Lower lobe of right lung (tissue), 2 donors: ENCODE results near the gene KIF3B. TPM values are rescaled to one million over a fixed set of nuclear protein-coding genes. Genes with fewer than 3 reads are reported as not detected.
"Not testable (repeated sequence)": the region's sequence is repeated elsewhere in the genome, so short reads cannot be mapped to it uniquely, and the experiment has no call there.

Experiments used
- ATAC-seq, 2 donors: fragments of 200-7000 bp; cut with Tn5 transposase; one replicate each; pipeline ENCODE4 v1.9.1; 2020 to 2022; ENCODE audit warnings: mild to moderate bottlenecking in 2 of 2, moderate library complexity in 2 of 2
- DNase-seq: peaks from one replicate; pipeline ENCODE4 v3.0.0-alpha.2; 2020
- H3K27ac ChIP-seq: fragments of 200-600 bp; one replicate; pipeline ENCODE4 v1.8.0; 2022
- H3K27me3 ChIP-seq: fragments of 200-600 bp; one replicate; pipeline ENCODE4 v1.8.0; 2022; ENCODE audit warnings: low read depth
- H3K36me3 ChIP-seq: fragments of 200-600 bp; one replicate; pipeline ENCODE4 v1.8.0; 2022; ENCODE audit warnings: mild to moderate bottlenecking
- H3K4me1 ChIP-seq: fragments of 200-600 bp; one replicate; pipeline ENCODE4 v1.8.0; 2022
- H3K4me3 ChIP-seq: fragments of 200-600 bp; one replicate; pipeline ENCODE4 v1.8.0; 2022; ENCODE audit warnings: mild to moderate bottlenecking
- H3K9me3 ChIP-seq: fragments of 200-600 bp; one replicate; pipeline ENCODE4 v1.8.0; 2022
- intact Hi-C: fragments of 100-400 bp; cut with DNase I; formaldehyde crosslinking; loops from one replicate; pipeline ENCODE4 v1.11.0; 2022
- total RNA-seq: library from RNA; stranded (reverse); fragmentation: NEBNext Ultra II Directional; extraction: Animal tissue kit (Norgen Biotek cat#: 25700); gene quantifications from one replicate; pipeline ENCODE4 v1.2.1, GENCODE V29; 2021
- TF ChIP-seq, protein P1 (sequence below): fragments of 200-600 bp; IDR thresholded peaks from one replicate; pipeline ENCODE4 v1.8.0; 2022; ENCODE audit warnings: antibody characterized with exemption, mild to moderate bottlenecking
- donor health status: DM: no; HTN: yes; CAD: no; lungs with severe emphysema.

The KIF3B gene
- total RNA-seq, 1 donor from 2014 or later, result 28.0 TPM

DNA sequence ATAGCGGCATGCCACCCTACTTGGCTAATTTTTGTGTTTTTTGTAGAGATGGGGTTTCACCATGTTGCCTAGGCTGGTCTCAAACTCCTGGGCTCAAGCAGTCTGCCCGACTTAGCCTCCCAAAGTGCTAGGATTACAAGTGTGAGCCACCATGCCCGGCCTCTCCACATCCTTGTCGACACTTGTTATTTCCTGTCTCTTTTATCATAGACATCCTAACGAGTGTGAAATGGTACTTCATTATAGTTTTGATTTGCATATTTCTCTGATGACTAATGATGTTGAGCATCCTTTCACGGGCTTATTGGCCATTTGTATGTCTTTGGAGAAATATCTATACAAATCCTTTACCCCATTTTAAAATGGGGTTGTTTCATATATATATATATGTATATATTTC, 41.6 kb downstream of the KIF3B start:
- DNase-seq, result no peak
- Histone ChIP-seq H3K36me3 (peaks cover 41% of the 10 kb centered on the region), H3K4me3 (no peak overlapping the region), H3K9me3 (no peaks in the 10 kb centered on the region), H3K4me1 (no peaks in the 10 kb centered on the region), H3K27me3 (no peaks in the 10 kb centered on the region), H3K27ac (no peak overlapping the region)
- ATAC-seq, result no peak
- intact Hi-C loops, result no loop called here
- TF ChIP-seq, protein P1, sequence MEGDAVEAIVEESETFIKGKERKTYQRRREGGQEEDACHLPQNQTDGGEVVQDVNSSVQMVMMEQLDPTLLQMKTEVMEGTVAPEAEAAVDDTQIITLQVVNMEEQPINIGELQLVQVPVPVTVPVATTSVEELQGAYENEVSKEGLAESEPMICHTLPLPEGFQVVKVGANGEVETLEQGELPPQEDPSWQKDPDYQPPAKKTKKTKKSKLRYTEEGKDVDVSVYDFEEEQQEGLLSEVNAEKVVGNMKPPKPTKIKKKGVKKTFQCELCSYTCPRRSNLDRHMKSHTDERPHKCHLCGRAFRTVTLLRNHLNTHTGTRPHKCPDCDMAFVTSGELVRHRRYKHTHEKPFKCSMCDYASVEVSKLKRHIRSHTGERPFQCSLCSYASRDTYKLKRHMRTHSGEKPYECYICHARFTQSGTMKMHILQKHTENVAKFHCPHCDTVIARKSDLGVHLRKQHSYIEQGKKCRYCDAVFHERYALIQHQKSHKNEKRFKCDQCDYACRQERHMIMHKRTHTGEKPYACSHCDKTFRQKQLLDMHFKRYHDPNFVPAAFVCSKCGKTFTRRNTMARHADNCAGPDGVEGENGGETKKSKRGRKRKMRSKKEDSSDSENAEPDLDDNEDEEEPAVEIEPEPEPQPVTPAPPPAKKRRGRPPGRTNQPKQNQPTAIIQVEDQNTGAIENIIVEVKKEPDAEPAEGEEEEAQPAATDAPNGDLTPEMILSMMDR, result no peak

DNA sequence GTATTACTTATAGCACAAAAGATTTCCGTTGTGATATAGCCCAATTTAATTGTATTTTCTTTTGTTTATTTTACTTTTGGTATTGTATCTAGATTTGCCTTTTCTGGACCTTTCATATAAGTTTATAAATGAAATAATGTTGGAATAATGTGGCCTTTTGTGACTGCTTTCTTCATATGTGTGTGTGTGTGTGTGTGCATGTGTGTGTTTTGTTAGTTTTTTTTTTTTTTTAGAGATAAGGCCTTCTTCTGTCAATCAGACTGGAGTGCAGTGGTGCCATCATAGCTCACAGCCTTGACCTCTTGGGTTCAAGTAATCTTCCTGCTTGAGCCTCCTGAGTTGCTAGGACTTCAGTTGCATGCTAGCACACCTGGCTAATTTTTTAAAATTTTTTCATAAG, 42.9 kb downstream of the KIF3B start:
- Histone ChIP-seq H3K4me1 (no peaks in the 10 kb centered on the region), H3K27ac (no peak overlapping the region), H3K9me3 (no peaks in the 10 kb centered on the region), H3K27me3 (no peaks in the 10 kb centered on the region), H3K36me3 (peaks cover 37% of the 10 kb centered on the region), H3K4me3 (no peak overlapping the region)
- intact Hi-C loops, result no loop called here
- TF ChIP-seq, protein P1, result no peak
- DNase-seq, result no peak
- ATAC-seq, result no peak

DNA sequence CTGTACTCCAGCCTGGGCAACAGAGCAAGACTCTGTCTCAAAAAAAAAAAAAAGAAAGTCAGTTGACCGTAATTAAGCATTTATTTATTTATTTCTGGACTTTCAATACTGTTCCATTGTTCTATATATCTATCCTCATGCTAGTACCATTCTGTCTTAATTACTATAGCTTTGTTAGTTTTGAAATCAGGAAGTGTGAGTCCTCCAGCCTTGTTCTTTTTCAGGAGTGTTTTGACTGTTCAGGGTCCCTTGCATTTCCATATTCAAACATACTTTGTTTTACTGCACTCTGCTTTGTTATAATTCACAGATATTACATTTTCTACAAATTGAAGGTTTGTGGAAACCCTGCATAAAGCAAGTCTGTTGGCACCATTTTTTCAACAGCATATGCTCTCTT, 43.9 kb downstream of the KIF3B start:
- DNase-seq, result no peak
- no peak for ATAC-seq
- Histone ChIP-seq H3K4me1 (no peaks in the 10 kb centered on the region), H3K4me3 (no peak overlapping the region), H3K9me3 (no peaks in the 10 kb centered on the region), H3K27me3 (no peaks in the 10 kb centered on the region), H3K36me3 (peaks cover 27% of the 10 kb centered on the region), H3K27ac (peak overlapping the region; percentile 15)
- intact Hi-C loops, result no loop called here
- TF ChIP-seq, protein P1, result no peak

DNA sequence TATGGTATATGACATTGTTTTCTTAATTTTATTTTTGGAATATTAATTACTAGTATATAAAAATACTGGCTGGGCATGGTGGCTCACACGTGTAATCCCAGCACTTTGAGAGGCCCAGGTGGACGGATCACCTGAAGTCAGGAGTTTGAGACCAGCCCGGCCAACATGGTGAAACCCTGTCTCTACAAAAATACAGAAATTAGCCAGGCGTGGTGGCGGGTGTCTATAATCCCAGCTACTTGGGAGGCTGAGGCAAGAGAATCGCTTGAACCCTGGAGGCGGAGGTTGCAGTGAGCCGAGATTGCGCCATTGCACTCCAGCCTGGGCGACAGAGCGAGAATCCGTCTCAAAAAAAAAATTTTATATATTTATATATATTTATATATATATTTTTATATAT, 44.8 kb downstream of the KIF3B start:
- DNase-seq, H3K4me1 ChIP-seq, H3K27ac ChIP-seq, H3K9me3 ChIP-seq, ATAC-seq, intact Hi-C loops, H3K4me3 ChIP-seq, H3K27me3 ChIP-seq: not testable (repeated sequence)
- peaks cover 24% of the 10 kb centered on the region for H3K36me3 ChIP-seq

DNA sequence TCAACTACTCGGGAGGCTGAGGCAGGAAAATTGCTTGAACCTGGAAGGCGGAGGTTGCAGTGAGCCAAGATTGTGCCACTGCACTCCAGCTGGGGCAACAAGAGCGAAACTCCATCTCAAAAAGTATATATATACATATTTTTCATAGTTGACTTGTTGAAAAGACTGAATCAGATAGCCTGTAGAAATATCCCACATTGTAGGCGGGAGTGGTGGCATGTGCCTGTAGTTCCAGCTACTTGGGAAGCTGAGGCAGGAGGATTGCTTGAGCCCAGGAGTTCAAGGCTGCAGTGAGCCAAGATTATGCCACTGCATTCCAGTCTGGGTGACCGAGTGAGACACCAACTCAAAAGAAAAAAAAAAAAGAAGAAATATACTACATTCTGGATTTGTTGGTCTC, 46.3 kb downstream of the KIF3B start:
- H3K27me3 ChIP-seq, intact Hi-C loops, H3K9me3 ChIP-seq, DNase-seq, H3K27ac ChIP-seq, H3K4me3 ChIP-seq, ATAC-seq, H3K4me1 ChIP-seq: not testable (repeated sequence)
- peaks cover 17% of the 10 kb centered on the region for H3K36me3 ChIP-seq

DNA sequence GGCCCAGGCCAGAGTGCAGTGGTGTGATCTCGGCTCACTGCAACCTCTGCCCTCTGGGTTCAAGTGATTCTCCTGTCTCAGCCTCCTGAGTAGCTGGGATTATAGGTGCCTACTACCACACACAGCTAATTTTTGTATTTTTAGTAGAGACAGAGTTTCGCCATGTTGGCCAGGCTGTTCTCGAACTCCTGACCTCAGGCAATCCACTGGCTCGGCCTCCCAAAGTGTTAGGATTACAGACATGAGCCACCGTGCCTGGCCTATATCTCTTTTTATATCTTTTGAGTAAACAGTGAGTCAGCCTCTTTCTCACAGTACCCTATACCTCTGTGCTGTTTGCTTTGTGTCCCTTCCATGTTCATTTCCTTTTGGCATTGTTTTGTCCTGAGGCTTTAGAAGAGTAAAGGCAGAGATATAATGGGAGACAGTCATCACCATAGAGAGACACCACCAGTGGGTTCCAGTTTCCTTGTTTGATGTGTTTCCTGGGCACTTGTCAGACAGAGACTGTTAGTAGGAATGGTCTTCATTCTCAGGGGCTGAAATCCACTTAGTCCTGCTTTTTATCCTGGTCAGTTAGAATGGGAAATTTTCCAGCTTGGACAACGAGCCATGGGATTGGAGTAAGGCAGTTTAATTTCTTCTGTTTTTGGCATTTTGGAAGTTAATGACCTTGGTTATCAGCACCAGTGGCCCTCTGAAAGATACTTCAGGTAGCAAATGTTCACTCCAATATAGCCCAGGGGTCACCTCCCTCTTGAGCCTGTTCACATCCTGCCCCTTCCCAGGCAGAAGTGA, 48.5 kb downstream of the KIF3B start:
- Histone ChIP-seq H3K4me1 (peaks cover 15% of the 10 kb centered on the region), H3K27ac (no peak overlapping the region), H3K36me3 (peaks cover 25% of the 10 kb centered on the region), H3K9me3 (no peaks in the 10 kb centered on the region), H3K27me3 (no peaks in the 10 kb centered on the region), H3K4me3 (no peak overlapping the region)
- DNase-seq (no peak), ATAC-seq (peak in 1 of 2 donors; percentile 54)
- intact Hi-C loops, result no loop called here
- TF ChIP-seq, protein P1, result no peak
